ENCODE measurements around the gene CDH8. TPM values are rescaled to one million over a fixed set of nuclear protein-coding genes. Genes with fewer than 3 reads are reported as not detected.

The CDH8 gene
- total and polyA plus RNA-seq, 4 donors, result 0.09 TPM; not detected in 3

DNA sequence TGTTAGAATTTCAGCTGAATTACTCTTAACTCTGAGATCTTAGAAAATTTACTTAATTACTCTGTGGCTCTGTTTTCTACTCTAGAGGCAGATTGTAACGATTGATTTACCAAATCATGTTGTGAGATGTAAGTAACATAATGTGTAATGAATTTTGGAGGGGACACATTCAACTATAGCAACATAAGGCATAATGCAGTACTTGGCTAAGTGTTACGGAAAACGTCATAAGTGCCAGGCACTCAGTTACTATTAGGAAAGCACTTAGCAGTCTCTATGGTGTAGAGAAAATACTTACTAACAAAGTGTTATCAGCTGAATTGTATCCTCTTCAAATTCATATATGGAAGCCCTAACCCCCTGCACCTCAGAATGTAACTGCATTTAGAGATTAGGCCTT is 40.6 kb upstream of the CDH8 start:
- no peak for TF ChIP-seq RXRA (IDR thresholded peaks at IDR 0.05)
- TF ChIP-seq JUND (IDR thresholded peaks at IDR 0.05), result no peak
- TF ChIP-seq TAF1 (conservative IDR thresholded peaks at IDR 0.05), result no peak
- no peak for TF ChIP-seq EGR1 (IDR thresholded peaks at IDR 0.05; ENCODE audit: low read depth in 2 of 2)
- no peak for TF ChIP-seq SP1 (IDR thresholded peaks at IDR 0.05)
- TF ChIP-seq NR2F2 (IDR thresholded peaks at IDR 0.05), result no peak
- TF ChIP-seq RAD21 (IDR thresholded peaks at IDR 0.05), result no peak
- TF ChIP-seq HNF4G (IDR thresholded peaks at IDR 0.05), result no peak
- no peak for TF ChIP-seq FOXA2 (IDR thresholded peaks at IDR 0.05)
- TF ChIP-seq GABPA (IDR thresholded peaks at IDR 0.05 in 1 of 2, conservative IDR thresholded peaks at IDR 0.05 in 1 of 2), result no peak
- TF ChIP-seq, protein P1, sequence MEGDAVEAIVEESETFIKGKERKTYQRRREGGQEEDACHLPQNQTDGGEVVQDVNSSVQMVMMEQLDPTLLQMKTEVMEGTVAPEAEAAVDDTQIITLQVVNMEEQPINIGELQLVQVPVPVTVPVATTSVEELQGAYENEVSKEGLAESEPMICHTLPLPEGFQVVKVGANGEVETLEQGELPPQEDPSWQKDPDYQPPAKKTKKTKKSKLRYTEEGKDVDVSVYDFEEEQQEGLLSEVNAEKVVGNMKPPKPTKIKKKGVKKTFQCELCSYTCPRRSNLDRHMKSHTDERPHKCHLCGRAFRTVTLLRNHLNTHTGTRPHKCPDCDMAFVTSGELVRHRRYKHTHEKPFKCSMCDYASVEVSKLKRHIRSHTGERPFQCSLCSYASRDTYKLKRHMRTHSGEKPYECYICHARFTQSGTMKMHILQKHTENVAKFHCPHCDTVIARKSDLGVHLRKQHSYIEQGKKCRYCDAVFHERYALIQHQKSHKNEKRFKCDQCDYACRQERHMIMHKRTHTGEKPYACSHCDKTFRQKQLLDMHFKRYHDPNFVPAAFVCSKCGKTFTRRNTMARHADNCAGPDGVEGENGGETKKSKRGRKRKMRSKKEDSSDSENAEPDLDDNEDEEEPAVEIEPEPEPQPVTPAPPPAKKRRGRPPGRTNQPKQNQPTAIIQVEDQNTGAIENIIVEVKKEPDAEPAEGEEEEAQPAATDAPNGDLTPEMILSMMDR (IDR thresholded peaks at IDR 0.05; ENCODE audit: low read depth, low read length, missing input control), result no peak
- no peak for TF ChIP-seq FOXA1 (IDR thresholded peaks at IDR 0.05)
- TF ChIP-seq, protein P2, sequence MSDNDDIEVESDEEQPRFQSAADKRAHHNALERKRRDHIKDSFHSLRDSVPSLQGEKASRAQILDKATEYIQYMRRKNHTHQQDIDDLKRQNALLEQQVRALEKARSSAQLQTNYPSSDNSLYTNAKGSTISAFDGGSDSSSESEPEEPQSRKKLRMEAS (IDR thresholded peaks at IDR 0.05), result no peak
- no peak for TF ChIP-seq HNF4A (conservative IDR thresholded peaks at IDR 0.05)
- TF ChIP-seq, protein P3, sequence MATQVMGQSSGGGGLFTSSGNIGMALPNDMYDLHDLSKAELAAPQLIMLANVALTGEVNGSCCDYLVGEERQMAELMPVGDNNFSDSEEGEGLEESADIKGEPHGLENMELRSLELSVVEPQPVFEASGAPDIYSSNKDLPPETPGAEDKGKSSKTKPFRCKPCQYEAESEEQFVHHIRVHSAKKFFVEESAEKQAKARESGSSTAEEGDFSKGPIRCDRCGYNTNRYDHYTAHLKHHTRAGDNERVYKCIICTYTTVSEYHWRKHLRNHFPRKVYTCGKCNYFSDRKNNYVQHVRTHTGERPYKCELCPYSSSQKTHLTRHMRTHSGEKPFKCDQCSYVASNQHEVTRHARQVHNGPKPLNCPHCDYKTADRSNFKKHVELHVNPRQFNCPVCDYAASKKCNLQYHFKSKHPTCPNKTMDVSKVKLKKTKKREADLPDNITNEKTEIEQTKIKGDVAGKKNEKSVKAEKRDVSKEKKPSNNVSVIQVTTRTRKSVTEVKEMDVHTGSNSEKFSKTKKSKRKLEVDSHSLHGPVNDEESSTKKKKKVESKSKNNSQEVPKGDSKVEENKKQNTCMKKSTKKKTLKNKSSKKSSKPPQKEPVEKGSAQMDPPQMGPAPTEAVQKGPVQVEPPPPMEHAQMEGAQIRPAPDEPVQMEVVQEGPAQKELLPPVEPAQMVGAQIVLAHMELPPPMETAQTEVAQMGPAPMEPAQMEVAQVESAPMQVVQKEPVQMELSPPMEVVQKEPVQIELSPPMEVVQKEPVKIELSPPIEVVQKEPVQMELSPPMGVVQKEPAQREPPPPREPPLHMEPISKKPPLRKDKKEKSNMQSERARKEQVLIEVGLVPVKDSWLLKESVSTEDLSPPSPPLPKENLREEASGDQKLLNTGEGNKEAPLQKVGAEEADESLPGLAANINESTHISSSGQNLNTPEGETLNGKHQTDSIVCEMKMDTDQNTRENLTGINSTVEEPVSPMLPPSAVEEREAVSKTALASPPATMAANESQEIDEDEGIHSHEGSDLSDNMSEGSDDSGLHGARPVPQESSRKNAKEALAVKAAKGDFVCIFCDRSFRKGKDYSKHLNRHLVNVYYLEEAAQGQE (IDR thresholded peaks at IDR 0.05), result no peak
- TF ChIP-seq, protein P4, sequence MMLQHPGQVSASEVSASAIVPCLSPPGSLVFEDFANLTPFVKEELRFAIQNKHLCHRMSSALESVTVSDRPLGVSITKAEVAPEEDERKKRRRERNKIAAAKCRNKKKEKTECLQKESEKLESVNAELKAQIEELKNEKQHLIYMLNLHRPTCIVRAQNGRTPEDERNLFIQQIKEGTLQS (IDR thresholded peaks at IDR 0.05), result no peak
- TF ChIP-seq YY1 (IDR thresholded peaks at IDR 0.05), result no peak
- TF ChIP-seq, protein P5, sequence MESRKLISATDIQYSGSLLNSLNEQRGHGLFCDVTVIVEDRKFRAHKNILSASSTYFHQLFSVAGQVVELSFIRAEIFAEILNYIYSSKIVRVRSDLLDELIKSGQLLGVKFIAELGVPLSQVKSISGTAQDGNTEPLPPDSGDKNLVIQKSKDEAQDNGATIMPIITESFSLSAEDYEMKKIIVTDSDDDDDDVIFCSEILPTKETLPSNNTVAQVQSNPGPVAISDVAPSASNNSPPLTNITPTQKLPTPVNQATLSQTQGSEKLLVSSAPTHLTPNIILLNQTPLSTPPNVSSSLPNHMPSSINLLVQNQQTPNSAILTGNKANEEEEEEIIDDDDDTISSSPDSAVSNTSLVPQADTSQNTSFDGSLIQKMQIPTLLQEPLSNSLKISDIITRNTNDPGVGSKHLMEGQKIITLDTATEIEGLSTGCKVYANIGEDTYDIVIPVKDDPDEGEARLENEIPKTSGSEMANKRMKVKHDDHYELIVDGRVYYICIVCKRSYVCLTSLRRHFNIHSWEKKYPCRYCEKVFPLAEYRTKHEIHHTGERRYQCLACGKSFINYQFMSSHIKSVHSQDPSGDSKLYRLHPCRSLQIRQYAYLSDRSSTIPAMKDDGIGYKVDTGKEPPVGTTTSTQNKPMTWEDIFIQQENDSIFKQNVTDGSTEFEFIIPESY (IDR thresholded peaks at IDR 0.05), result no peak
- no peak overlapping the region for H3K27ac ChIP-seq (ENCODE audit: low read depth in 1 of 2, low read length in 2 of 2)
- H3K4me1 ChIP-seq (ENCODE audit: control insufficient read depth in 4 of 4, insufficient read depth in 4 of 4, low read length in 3 of 4), result no peaks in the 10 kb centered on the region
- no peak overlapping the region for H3K4me3 ChIP-seq (ENCODE audit: low read depth in 1 of 3, low read length in 3 of 3)
- no peaks in the 10 kb centered on the region for H3K9me3 ChIP-seq (ENCODE audit: control insufficient read depth in 4 of 4, low read length in 3 of 4)
- no peak overlapping the region for H3K9ac ChIP-seq (ENCODE audit: low read depth in 1 of 2, low read length in 2 of 2)
- 75% methylated on average over 3 of the region's 3 CpGs for WGBS
- H3K36me3 ChIP-seq (ENCODE audit: control insufficient read depth in 4 of 4, insufficient read depth in 3 of 4, low read depth in 1 of 4, low read length in 3 of 4), result no peaks in the 10 kb centered on the region
- DNase-seq (ENCODE audit: low spot score), result no peak
- no peaks in the 10 kb centered on the region for H3K27me3 ChIP-seq (ENCODE audit: control insufficient read depth in 4 of 4, insufficient read depth in 4 of 4, low read length in 3 of 4)
